ENCODE measurements around the gene CD33. TPM values are rescaled to one million over a fixed set of nuclear protein-coding genes. Genes with fewer than 3 reads are reported as not detected.
A peak's percentile ranks its signal among the peaks of the same experiment; 100 is the strongest.

CD33 gene
- total RNA-seq, 1 experiment from 2014 or later: 0.31 TPM

DNA sequence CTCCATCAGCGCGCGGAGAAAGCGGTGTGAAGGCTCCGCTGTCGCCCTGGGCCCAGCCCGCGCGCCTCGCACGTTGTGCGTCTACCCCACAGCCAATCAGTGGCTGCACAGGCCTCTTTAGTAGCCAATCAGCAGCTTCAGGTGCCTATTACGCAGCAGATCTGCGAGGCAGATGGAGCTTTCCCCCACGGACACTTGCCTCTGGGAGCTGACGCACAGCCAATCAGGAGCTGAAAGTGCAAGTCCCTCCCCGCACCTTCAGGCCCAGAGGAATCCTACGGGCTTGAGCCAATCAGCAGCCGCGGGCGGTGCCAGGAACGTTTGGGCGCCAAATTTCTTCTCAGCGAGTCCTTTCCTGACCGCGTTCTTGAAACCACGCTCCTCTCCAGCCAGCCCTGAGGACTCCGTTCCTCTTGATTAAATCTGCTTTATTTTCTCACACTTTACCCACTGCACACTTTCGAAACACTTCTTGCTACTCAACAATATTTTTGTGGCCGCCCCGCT lies 42.9 kb upstream of the CD33 start (continued):
- TF ChIP-seq, protein P1, sequence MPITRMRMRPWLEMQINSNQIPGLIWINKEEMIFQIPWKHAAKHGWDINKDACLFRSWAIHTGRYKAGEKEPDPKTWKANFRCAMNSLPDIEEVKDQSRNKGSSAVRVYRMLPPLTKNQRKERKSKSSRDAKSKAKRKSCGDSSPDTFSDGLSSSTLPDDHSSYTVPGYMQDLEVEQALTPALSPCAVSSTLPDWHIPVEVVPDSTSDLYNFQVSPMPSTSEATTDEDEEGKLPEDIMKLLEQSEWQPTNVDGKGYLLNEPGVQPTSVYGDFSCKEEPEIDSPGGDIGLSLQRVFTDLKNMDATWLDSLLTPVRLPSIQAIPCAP (CRISPR knock-in tag; IDR thresholded peaks at IDR 0.05): peak; percentile 91
- TF ChIP-seq, protein P2, sequence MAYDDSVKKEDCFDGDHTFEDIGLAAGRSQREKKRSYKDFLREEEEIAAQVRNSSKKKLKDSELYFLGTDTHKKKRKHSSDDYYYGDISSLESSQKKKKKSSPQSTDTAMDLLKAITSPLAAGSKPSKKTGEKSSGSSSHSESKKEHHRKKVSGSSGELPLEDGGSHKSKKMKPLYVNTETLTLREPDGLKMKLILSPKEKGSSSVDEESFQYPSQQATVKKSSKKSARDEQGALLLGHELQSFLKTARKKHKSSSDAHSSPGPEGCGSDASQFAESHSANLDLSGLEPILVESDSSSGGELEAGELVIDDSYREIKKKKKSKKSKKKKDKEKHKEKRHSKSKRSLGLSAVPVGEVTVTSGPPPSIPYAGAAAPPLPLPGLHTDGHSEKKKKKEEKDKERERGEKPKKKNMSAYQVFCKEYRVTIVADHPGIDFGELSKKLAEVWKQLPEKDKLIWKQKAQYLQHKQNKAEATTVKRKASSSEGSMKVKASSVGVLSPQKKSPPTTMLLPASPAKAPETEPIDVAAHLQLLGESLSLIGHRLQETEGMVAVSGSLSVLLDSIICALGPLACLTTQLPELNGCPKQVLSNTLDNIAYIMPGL (CRISPR knock-in tag; IDR thresholded peaks at IDR 0.05): peak; percentile 60; the same call in 1 of the 2 replicates
- TF ChIP-seq CREB1 (CRISPR knock-in tag; IDR thresholded peaks at IDR 0.05) (peak; percentile 50; the same call in 1 of the 2 replicates), ZNF671 (CRISPR knock-in tag; IDR thresholded peaks at IDR 0.05) (no peak), ATF1 (CRISPR knock-in tag; IDR thresholded peaks at IDR 0.05) (peak; percentile 67; the same call in 1 of the 2 replicates), MYBL2 (CRISPR knock-in tag; IDR thresholded peaks at IDR 0.05) (peak; percentile 90), NFYB (CRISPR knock-in tag; conservative IDR thresholded peaks at IDR 0.05; ENCODE audit: low read depth) (peak; percentile 89), NR1H2 (CRISPR knock-in tag; IDR thresholded peaks at IDR 0.05) (no peak)
- TF ChIP-seq, protein P3, sequence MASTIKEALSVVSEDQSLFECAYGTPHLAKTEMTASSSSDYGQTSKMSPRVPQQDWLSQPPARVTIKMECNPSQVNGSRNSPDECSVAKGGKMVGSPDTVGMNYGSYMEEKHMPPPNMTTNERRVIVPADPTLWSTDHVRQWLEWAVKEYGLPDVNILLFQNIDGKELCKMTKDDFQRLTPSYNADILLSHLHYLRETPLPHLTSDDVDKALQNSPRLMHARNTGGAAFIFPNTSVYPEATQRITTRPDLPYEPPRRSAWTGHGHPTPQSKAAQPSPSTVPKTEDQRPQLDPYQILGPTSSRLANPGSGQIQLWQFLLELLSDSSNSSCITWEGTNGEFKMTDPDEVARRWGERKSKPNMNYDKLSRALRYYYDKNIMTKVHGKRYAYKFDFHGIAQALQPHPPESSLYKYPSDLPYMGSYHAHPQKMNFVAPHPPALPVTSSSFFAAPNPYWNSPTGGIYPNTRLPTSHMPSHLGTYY (CRISPR knock-in tag; IDR thresholded peaks at IDR 0.05): no peak
- TF ChIP-seq, protein P4, sequence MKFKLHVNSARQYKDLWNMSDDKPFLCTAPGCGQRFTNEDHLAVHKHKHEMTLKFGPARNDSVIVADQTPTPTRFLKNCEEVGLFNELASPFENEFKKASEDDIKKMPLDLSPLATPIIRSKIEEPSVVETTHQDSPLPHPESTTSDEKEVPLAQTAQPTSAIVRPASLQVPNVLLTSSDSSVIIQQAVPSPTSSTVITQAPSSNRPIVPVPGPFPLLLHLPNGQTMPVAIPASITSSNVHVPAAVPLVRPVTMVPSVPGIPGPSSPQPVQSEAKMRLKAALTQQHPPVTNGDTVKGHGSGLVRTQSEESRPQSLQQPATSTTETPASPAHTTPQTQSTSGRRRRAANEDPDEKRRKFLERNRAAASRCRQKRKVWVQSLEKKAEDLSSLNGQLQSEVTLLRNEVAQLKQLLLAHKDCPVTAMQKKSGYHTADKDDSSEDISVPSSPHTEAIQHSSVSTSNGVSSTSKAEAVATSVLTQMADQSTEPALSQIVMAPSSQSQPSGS (CRISPR knock-in tag; IDR thresholded peaks at IDR 0.05; ENCODE audit: borderline replicate concordance, low read depth): no peak
- TF ChIP-seq, protein P5, sequence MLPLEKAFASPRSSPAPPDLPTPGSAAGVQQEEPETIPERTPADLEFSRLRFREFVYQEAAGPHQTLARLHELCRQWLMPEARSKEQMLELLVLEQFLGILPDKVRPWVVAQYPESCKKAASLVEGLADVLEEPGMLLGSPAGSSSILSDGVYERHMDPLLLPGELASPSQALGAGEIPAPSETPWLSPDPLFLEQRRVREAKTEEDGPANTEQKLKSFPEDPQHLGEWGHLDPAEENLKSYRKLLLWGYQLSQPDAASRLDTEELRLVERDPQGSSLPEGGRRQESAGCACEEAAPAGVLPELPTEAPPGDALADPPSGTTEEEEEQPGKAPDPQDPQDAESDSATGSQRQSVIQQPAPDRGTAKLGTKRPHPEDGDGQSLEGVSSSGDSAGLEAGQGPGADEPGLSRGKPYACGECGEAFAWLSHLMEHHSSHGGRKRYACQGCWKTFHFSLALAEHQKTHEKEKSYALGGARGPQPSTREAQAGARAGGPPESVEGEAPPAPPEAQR (CRISPR knock-in tag; IDR thresholded peaks at IDR 0.05): no peak

DNA sequence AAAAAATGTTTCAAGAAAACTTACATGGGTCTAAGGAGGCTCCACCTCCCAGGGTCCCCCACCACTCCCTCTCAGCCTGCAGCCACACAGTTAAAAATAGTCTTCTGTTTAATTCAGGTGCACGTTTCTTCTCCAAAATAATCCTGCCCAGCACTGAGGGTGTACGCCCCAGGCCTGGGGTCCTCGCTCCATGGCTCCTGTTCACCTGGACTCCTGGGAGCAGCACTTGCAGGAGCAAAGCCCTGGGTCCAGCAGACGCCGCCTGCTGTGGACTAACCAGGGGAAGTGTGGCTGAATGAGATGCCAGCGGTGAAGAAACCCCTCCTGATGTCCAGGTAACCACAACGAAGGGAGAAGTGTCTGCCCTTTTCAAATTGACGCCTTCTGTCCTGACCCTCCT lies 41.3 kb upstream of the CD33 start:
- ATAC-seq: no peak
- Mint-ChIP-seq H3K9me3 (no peaks in the 10 kb centered on the region), H3K36me3 (no peaks in the 10 kb centered on the region)
- no peak for TF ChIP-seq EMX1 (CRISPR knock-in tag; IDR thresholded peaks at IDR 0.05)
- no peak for TF ChIP-seq FOXP1 (CRISPR knock-in tag; IDR thresholded peaks at IDR 0.05; ENCODE audit: borderline replicate concordance)
- no peak for TF ChIP-seq IRF2 (CRISPR knock-in tag; IDR thresholded peaks at IDR 0.05; ENCODE audit: borderline replicate concordance, low read depth)
- TF ChIP-seq, protein P6, sequence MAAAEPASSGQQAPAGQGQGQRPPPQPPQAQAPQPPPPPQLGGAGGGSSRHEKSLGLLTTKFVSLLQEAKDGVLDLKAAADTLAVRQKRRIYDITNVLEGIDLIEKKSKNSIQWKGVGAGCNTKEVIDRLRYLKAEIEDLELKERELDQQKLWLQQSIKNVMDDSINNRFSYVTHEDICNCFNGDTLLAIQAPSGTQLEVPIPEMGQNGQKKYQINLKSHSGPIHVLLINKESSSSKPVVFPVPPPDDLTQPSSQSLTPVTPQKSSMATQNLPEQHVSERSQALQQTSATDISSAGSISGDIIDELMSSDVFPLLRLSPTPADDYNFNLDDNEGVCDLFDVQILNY (CRISPR knock-in tag; IDR thresholded peaks at IDR 0.05): no peak
- TF ChIP-seq JAZF1 (CRISPR knock-in tag; IDR thresholded peaks at IDR 0.05): no peak
- TF ChIP-seq, protein P7, sequence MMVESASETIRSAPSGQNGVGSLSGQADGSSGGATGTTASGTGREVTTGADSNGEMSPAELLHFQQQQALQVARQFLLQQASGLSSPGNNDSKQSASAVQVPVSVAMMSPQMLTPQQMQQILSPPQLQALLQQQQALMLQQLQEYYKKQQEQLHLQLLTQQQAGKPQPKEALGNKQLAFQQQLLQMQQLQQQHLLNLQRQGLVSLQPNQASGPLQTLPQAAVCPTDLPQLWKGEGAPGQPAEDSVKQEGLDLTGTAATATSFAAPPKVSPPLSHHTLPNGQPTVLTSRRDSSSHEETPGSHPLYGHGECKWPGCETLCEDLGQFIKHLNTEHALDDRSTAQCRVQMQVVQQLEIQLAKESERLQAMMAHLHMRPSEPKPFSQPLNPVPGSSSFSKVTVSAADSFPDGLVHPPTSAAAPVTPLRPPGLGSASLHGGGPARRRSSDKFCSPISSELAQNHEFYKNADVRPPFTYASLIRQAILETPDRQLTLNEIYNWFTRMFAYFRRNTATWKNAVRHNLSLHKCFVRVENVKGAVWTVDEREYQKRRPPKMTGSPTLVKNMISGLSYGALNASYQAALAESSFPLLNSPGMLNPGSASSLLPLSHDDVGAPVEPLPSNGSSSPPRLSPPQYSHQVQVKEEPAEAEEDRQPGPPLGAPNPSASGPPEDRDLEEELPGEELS (CRISPR knock-in tag; IDR thresholded peaks at IDR 0.05): no peak
- no peak for TF ChIP-seq HMGA2 (CRISPR knock-in tag; IDR thresholded peaks at IDR 0.05)
- TF ChIP-seq ATF1 (CRISPR knock-in tag; IDR thresholded peaks at IDR 0.05): no peak
- TF ChIP-seq, protein P8, sequence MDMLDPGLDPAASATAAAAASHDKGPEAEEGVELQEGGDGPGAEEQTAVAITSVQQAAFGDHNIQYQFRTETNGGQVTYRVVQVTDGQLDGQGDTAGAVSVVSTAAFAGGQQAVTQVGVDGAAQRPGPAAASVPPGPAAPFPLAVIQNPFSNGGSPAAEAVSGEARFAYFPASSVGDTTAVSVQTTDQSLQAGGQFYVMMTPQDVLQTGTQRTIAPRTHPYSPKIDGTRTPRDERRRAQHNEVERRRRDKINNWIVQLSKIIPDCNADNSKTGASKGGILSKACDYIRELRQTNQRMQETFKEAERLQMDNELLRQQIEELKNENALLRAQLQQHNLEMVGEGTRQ (CRISPR knock-in tag; IDR thresholded peaks at IDR 0.05): no peak
- TF ChIP-seq, protein P5 (CRISPR knock-in tag; IDR thresholded peaks at IDR 0.05): no peak
- TF ChIP-seq FOXJ3 (CRISPR knock-in tag; IDR thresholded peaks at IDR 0.05; ENCODE audit: borderline replicate concordance): no peak
- TF ChIP-seq OVOL2 (CRISPR knock-in tag; IDR thresholded peaks at IDR 0.05; ENCODE audit: borderline replicate concordance): no peak

More for the DNA sequence above, 41.3 kb upstream of the CD33 start:
- 0 out of 2 replicates have a peak, but pooled peaks cover 4% of the 10 kb centered on the region for H3K4me1 Mint-ChIP-seq
- DNase-seq (ENCODE audit: low spot score): no peak
- H3K4me3 Mint-ChIP-seq: no peak overlapping the region
- peaks cover 48% of the 10 kb centered on the region for H3K27me3 Mint-ChIP-seq (ENCODE audit: low read depth)
- ChIA-PET POLR2A (no interaction called here), CTCF (interaction anchor here (0.6 kb wide), 1 partner anchor 77 kb away, joined by 3 read pairs; no protein-coding TSS in a partner anchor)
- no peak overlapping the region for H3K27ac Mint-ChIP-seq
